Stimulated activated CD4-positive, alpha-beta T cell treated with anti-CD3 and anti-CD28 coated beads, Interleukin-15, amount 100 ng/mL, for 1 hour (primary cell): ENCODE measurements around the gene MICALL2.

ENCODE experiments used
- DNase-seq, 2 donors: peaks; one replicate each; pipeline ENCODE4 v3.0.0-alpha.2; 2020; ENCODE audit warnings: low read depth in 1 of 2, low spot score in 1 of 2

The MICALL2 gene

DNA sequence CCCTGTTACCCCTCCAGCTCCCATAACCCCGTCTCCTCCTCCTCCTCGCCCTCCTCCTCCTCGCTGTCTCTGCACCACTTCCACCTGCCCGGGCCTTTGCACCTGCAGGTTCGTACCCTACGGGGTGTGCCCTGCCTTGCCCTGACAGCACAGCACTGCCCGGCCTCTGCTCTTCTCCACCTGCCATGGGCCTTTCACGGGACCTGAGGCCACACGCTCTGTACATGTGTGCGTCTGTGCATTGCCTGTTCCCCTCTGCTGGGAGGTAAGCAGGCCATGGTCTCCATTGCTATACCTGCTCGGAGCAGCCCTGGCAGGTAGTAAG, 40.0 kb downstream of the MICALL2 start:
- DNase-seq: no peak

DNA sequence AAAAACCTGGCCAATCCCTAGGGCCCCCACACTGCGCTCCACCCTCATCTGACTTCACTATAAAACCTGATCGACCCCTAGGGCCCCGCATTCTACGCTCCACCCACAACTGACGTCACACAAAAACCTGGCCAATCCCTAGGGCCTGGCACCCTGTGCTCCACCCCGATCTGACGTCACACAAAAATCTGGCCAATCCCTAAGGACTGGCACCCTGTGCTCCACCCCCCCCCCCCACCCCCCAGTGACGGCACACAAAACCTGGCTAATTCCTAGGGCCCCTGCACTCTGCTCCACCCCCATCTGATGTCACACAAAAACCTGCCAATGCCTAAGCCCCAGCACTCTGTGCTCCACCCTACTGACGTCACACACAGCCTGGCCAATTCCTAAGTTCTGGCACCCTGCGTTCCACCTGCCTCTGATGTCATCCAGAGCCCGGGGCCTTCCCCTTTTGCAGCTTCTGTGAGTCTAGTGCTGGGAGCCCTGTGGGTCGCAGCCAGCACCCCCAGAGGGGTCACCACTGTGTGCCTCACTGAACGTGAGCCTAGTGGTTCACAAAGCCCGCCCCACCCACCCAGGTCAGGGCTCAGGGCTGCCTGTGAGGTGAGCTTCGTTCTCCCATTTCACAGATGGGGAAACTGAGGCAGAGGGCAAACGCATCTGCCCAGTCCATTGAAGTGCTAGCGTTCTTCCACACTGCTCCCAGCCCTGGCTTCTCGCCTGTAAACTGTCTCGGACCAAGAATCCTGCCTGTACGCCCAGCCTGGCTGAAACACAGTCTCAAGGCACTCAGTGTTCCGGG, 40.6 kb downstream of the MICALL2 start:
- DNase-seq: no peak

DNA sequence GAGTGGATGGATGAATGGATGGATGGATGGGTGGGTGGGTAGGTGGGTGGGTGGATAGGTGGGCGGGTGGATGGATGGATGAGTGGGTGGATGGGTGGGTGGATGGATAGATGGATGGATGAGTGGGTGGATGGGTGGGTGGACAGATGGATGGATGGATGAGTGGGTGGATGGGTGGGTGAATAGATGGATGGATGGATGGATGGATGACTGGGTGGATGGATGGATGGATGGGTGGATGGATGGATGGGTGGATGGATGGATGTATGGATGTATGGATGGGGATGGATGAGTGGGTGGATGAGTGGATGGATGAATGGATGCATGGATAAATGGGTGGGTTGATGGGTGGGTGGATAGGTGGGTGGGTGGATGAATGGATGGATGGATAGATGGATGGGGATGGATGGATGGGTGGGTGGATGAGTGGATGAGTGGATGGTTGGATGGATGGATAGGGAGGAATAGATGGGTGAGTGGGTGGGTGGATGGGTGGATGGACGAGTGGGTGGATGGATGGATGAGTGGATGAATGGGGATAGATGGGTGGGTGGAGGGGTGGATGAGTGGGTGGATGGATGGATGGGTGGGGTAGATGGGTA, 43.8 kb downstream of the MICALL2 start:
- no peak for DNase-seq

DNA sequence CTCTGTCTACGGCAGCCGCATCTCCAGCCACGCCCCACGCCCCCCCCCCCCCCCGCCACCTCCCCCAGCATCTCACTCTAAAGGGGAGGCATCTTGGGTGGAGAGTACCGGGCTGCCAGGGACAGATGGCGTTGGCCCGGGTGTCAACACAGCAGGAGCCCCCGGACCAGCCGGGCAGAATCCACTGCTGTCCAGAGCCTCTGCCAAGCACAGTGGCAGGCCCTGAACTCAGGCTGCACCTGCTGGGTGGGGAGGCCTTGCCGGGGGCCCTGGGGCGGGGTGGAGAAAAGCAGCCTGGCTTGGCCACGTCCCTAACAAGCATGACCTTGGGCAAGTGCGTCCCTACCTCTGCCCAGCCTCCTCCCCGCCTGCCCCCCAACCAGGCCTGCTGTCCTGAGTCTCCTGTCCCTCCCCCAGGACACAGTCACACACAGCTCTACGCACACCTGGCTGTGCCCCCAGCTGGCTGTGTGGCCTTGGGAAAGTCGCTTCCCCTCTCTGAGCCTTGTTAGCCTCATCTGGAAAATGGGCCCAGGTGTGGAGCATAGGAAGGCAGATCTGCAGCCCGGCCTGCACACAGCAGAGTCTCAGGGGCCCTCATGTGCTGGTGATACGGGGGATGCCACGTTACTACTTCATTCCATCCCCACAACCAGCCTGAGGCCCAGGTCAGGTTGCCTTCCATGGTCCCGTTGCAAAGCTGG, 45.2 kb downstream of the MICALL2 start:
- no peak for DNase-seq

DNA sequence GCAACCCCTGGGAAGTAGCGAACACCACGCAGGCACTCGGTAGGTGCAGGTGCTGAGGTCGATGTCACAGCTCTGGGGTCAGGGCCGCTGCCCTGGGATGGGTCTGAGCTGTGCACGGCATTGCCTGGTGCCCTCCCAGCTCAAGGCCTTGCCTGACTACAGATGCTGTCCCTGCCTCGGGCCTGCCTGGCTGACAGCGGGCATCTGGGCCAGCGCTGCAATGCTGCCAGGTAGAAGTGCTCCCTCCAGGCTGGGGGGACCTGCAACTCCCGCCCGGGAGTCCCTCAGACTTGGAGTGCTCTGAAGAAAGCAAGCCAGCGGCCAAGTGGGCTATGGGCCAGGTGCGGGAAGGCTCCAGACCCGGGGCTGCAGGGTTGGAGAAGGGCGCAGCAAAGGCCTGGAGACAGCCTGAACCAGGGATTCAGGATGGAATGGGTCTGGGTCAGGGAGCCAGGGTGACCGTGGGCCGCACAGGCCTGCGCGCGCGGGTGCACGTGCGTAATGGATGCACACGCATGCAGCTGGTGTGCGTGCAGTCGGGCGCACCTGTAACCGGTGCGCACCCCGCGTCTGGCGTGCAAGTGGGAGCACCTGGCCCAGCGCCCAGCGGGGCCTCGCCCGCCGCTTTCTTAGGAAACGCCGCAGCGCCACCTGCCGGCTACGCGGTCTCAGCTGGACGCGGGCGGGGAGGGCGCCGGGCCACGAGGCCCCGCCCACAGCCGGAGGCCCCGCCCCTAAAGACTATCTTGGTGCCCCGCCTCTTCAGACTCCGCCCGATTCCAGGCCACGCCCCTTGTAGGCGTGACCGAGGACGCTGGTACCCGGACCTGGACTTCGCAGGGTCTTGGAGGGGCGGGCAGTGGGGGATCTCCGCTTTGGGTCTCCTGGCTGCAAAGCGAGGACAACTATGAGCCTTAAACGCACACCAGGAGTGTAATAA, 46.7 kb downstream of the MICALL2 start:
- DNase-seq: peak; percentile 78 to 87

DNA sequence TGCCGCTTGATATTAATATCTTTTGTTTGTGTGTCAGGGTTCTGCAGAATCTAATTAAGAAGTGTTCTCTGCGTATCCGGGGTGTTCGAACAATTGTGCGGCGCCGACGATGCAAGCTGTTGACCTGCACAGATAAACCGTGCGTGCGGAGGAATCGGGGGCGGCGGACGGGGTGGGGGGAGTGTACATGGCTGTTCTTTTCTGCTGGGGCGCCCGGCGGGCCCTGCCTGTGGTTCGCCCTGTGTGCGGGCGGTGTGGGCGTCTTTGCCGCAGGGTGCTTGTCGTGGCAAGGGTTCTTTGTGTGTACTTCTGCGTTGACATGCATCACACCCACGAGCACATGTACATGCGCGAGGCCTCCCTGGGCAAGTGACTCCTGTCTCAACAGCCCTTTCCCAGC, 47.9 kb downstream of the MICALL2 start:
- DNase-seq: no peak

DNA sequence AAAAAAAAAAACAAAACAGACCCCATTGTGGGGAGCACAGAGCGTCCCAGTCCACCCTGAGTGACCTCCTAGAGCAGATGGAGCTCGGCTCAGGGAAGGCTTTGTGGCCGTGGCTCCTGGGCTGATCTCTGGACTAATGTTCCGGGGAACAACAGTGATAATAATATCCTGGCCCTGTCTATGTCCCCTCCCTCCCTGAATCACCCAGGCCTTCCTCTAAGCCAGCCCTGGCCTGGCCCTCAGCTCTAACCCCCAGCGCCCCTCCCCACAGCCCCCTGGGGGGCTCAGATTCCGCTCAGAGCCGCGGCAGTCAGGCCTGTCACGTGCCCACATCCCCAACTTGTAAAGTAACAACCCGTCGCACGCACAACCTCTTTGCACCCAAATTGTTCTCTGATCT, 48.3 kb downstream of the MICALL2 start:
- DNase-seq: no peak

DNA sequence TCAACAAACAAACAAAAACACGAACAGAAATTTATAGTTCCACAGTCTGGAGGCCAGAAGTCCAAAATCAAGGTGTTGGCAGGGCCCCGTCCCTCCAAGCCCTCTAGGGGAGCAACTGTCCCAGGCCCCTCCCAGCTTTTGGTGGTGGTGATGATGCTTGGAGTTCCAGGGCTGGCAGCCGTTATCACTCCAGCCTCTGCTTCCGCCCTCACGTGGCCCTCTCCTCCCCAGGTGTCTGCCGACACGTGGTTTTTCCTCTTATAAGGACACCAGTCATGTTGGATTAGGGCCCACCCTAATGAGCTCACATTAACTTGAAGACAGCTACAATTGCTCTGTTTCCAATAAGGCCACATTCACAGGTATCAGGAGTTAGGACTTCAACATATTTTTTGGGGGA, 49.7 kb downstream of the MICALL2 start:
- DNase-seq: no peak

DNA sequence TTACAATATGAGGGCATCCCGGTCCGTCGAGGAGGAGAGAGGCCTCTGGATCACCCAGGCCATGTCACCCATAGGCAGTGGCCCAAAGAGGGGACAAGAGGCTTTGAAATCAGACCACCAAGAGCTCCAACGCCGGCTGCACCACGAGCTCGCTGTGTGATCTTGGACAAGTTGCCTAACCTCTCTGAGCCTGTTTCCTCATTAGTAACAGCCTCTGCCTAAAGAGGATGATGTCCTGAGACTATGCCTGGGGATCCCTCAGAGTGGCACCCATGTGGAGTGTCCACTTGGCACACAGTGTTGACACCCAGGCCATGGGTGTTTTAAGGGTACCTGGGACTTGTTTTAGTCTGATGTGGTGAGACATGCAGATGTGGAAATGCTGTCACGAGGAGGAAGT, 50.8 kb downstream of the MICALL2 start:
- no peak for DNase-seq

DNA sequence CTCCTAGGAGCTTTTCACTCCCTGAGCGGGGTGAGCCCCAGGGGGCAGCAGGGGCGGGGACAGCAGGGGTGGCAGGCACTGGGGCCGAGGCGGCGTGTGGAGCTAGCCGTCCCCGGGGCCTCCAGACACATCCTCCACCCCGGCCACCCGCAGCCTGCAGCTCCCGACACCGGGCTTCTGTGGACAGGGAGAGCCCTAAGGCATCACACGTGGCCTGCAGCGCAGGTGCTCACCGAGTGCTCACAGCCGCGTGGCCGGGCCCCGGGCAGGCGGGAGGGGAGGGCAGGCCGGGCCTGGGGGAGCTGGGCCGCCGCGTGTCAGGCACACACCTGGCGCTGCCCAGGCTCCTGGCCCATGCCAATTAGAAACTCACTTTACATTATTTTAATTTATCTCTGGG, 51.4 kb downstream of the MICALL2 start:
- DNase-seq: no peak

DNA sequence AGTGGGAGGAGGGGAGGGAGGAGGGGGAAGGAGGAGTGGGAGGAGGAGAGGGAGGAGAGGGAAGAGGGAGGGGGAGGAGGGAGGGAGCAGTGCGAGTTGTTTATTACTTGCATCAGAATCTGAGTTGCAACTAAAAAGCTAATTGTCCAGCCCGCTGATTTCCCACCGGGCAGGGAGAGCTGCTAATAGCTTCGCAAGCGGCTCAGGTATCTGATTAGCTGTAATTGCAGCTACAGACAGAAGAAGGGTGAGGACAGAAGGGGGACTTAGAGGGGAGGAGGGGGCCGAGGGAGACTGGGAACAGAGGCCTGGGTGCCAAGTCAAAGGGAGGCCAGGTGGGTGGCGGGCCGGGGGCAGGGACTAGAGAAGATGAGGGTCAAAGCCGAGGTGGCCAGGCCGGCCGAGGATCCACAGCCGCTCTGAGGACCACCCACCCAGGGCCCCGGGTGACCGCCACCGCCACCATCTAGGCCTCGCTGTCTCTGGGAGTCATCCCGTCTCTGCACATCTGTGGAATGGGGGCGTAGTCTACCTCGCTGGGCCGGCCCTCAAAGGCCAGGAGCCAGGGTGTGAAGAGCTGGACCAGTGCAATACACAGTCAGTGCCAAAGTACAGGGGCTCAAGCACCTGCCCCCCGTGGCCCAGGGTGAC, 54.2 kb downstream of the MICALL2 start:
- DNase-seq: no peak

DNA sequence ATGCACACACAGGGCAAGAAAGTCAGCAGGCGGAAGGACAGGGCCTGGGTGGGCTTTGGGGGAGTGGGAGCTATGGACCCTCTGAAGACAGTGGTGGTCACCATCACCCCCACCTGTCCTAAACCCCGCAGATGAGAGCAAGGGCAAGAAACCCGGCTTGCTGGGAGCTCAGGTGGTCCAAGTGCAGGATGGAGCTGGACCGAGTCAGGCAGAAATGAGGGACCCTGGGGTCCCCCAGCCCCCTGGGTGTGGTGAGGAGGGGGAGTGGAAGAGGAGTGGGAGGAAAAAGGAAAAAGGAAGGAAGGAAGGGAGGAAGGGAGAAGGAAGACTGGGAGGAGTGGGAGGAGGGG, 54.8 kb downstream of the MICALL2 start:
- DNase-seq: no peak

DNA sequence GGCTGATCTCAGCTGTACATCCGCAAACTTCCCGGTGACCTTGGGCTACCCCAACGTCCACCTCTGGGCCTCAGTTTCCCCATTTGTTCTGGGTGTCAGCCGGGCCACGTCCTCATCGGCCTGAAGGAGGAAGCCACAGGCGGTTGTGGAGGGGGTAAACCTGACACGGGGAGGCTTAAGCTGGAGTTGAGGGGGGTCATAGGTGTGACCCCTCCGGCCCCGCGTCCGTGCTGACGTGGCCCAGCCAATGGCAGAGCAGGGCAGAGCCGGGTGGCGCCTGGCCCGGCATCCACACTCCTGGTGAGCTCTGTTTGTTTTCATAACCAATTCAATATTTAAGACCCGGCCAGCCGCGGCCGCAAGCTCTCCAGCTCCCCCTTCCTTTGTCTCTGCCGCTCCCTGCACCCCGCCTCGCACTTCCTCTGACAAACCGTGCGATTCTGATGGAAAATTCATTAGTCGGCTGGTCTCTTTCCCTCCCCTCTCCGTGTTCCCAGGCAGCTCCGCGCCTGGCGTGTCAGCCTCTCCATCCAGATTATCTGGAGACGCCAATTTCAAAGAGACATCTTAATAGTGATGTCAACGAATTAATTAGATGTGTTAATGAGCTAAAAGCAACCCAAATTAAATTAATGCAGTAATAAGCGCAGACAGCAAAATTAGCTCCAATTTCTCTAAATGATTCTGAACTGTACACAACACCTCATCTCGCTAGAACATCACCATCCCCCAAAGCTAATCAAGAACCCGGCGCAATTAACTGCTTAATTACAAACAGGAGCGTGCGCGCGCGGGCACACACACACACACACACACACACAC, 55.4 kb downstream of the MICALL2 start:
- DNase-seq: no peak

DNA sequence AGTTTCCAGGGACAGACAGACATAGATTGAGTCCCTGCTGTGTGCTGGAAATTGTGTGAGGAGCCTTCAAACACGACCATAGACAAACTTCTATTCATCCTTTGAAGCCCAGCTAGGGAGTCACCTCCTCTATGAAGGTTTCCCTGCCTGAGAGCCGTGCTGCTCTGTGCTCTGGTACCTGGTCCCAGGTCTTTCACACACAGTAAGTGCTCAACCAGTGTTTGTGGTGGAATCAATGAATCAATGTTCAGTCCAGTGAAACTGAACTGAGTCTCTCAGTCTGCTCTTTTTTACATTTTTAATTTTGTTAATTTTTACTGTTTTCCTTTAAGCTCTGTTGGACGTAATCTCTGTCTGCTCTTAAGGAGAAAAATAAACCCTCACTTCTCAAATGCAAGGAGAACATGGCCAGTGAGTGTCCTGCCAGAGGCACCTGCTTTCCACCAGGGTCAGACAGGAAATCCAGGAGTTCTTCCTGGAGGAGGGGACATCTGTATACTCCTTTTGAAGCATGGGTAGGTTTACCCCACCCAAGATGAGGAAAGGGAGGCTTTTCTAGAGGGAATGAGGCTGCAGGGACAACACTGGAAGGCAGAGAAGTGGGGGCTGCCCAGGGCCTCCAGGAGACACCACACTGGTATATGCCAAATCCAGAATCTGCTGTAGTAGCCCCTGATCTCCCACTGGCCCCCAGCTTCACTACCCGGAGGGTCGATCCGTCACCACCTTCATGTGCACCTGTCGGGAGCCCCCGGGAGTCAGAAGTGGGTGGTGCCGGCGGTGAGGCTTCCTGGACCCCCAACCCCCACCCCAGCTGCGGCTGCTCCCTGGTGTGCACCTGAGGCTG, 56.3 kb downstream of the MICALL2 start:
- DNase-seq: no peak

DNA sequence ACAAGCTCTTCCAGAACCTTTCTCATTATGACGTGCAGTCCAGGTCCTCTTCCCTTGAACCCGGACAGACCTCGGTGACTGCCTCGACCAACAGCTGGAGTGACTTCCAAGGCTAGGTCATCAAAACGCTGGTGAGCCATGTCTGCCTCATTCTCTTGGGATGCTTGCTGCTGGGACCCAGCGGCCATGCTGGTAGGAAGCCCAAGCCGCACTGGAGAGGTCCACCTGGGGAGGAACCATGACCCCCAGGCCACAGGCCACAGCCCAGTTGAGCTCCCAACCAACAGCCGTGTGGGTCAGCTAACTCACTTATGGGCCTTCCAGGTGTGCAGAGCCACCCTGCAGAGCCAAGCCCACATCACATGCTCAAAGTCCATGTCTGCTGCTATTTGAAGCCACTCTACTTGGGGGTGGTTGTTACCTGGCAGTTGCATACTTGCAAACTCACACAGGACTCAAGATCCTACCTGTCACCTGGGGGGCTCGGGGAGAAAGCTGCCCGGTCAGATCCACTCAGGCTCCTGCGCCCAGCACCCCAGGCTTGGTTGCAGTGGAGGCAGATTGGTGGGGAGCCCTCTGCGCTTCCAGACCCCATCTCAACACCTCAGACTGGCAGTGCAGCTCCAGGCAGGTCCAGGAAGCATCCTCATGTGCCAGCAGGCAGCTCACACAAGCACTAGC, 57.0 kb downstream of the MICALL2 start:
- no peak for DNase-seq

DNA sequence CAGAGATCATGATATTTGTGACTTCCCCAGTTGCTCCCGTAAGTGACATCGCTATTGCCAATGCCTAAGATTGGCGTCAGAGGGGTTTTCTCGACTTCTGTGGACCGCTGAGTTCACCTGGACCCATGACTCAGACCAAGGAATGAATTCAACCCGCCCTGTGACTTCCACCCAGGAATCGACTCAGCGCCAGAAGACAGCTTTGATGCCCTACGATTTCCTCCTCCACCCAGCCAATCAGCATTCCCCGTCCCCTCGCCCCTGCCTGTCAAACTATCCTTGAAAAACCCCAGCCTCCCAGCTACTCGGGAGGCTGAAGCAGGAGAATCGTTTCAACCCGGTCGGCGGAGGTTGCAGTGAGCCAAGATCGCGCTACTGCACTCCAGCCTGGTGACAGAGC, 58.3 kb downstream of the MICALL2 start:
- no peak for DNase-seq

DNA sequence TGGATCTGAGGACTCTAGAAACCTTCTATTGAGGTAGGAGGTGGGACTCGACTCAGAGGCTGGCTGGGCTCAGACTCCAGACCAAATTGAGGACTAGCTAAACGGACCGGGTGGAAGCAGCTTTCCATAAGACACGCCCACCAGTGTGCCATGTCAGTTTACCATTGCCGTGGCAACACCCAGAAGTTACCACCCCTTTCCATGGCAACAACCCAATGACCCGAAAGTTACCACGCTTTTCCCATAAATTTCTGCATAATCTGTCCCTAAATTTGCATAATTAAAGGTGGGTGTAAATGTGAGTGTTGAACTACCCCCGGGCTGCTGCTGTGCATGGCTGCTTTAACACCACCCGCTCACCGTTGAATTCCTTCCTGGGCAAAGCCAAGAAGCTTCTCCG, 58.9 kb downstream of the MICALL2 start:
- no peak for DNase-seq

DNA sequence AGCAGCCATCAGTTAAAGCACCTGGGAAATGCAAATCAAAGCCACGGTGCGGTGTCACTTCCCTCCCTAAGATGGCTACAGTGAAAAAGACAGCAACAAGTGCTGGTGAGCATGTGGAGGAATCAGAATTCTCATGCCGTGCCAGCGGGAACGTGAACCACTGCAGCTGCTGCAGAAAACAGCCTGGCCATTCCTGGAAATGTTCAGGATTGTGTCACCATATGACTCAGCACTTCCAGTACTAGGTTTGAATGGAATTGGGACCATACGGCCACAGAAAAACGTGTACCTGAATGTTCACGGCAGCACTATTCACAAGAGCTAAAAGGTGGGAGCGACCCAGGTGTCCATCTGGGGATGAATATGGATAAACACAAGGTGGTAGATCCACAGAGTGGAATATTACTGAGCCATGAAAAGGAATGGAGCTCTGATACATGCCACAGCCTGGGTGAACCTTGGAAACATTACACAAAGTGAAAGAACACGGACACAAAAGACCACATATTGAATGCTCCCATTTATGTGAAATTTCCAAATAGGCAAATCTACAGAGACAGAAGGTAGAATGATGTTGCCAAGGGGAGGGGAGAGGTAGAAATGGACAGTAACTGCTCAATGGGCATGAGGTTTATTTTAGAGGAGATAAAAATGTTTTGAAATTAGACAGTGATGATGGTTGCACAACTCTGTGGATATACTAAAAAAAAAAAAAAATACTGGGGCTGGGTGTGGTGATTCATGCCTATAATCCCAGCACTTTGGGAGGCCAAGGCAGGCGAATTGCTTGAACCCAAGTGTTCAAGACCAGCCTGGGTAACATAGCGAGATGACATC, 61.6 kb downstream of the MICALL2 start:
- DNase-seq: no peak
